ENCODE measurements around the gene TRERF1.

DNA sequence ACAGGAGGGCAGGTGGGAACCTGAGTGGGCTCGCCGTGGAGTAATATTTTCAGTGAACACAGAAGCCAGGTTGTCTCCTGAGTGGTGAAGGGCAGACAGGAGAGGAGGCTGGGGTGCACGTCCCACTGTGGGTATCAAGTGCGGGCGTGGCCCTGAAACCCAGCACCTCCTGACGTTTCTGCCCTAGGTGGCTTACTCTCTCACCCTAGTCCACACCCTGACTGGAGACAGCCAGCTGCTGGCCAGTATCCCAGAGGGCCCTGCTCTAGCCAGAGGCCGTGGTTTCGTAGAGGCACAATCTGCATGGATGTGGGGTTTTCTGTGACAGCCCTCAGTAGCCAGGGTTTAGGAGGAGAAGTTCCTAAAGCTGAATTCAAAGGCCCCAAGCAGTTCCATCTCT is 86.7 kb downstream of the TRERF1 start:
- TF ChIP-seq CTCF (IDR thresholded peaks at IDR 0.05) (no peak), RAD21 (IDR thresholded peaks at IDR 0.05; ENCODE audit: low read length) (no peak), SMC3 (IDR thresholded peaks at IDR 0.05; ENCODE audit: low read depth, low read length) (no peak), POLR2AphosphoS5 (IDR thresholded peaks at IDR 0.05; ENCODE audit: low read depth, low read length) (no peak), MXI1 (IDR thresholded peaks at IDR 0.05; ENCODE audit: low read depth, low read length) (no peak), SIN3A (IDR thresholded peaks at IDR 0.05; ENCODE audit: borderline replicate concordance, low read depth, low read length) (no peak), TAF1 (IDR thresholded peaks at IDR 0.05; ENCODE audit: borderline replicate concordance, low read depth, low read length) (no peak), MEF2A (IDR thresholded peaks at IDR 0.05; ENCODE audit: borderline replicate concordance, low read depth) (no peak), GATA2 (CRISPR knock-in tag; IDR thresholded peaks at IDR 0.05) (no peak)
- TF ChIP-seq, protein P1, sequence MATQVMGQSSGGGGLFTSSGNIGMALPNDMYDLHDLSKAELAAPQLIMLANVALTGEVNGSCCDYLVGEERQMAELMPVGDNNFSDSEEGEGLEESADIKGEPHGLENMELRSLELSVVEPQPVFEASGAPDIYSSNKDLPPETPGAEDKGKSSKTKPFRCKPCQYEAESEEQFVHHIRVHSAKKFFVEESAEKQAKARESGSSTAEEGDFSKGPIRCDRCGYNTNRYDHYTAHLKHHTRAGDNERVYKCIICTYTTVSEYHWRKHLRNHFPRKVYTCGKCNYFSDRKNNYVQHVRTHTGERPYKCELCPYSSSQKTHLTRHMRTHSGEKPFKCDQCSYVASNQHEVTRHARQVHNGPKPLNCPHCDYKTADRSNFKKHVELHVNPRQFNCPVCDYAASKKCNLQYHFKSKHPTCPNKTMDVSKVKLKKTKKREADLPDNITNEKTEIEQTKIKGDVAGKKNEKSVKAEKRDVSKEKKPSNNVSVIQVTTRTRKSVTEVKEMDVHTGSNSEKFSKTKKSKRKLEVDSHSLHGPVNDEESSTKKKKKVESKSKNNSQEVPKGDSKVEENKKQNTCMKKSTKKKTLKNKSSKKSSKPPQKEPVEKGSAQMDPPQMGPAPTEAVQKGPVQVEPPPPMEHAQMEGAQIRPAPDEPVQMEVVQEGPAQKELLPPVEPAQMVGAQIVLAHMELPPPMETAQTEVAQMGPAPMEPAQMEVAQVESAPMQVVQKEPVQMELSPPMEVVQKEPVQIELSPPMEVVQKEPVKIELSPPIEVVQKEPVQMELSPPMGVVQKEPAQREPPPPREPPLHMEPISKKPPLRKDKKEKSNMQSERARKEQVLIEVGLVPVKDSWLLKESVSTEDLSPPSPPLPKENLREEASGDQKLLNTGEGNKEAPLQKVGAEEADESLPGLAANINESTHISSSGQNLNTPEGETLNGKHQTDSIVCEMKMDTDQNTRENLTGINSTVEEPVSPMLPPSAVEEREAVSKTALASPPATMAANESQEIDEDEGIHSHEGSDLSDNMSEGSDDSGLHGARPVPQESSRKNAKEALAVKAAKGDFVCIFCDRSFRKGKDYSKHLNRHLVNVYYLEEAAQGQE (IDR thresholded peaks at IDR 0.05; ENCODE audit: low read depth, low read length) = no peak
- TF ChIP-seq, protein P2, sequence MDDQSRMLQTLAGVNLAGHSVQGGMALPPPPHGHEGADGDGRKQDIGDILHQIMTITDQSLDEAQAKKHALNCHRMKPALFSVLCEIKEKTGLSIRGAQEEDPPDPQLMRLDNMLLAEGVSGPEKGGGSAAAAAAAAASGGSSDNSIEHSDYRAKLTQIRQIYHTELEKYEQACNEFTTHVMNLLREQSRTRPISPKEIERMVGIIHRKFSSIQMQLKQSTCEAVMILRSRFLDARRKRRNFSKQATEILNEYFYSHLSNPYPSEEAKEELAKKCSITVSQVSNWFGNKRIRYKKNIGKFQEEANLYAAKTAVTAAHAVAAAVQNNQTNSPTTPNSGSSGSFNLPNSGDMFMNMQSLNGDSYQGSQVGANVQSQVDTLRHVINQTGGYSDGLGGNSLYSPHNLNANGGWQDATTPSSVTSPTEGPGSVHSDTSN (IDR thresholded peaks at IDR 0.05) = no peak

Measured in SK-N-SH (cell line).